ENCODE results near the gene NRCAM.

The NRCAM gene

GRCh38 chr7:108335269-108335918 lies 120.8 kb downstream of the NRCAM start:
- DNase-seq, result no peak

- no peak for DNase-seq
Observed at GRCh38 chr7:108332937-108333336, 123.3 kb downstream of the NRCAM start.

- no peak for DNase-seq
Observed at GRCh38 chr7:108331971-108332370, 124.3 kb downstream of the NRCAM start.

GRCh38 chr7:108330227-108330626 lies 126.0 kb downstream of the NRCAM start:
- DNase-seq, result no peak

- no peak for DNase-seq
Observed at GRCh38 chr7:108329514-108329913, 126.7 kb downstream of the NRCAM start.

- no peak for DNase-seq
Observed at GRCh38 chr7:108328174-108328651, 128.0 kb downstream of the NRCAM start.

- no peak for DNase-seq
Observed at GRCh38 chr7:108327353-108327752, 128.9 kb downstream of the NRCAM start.

- DNase-seq, result no peak
Observed at GRCh38 chr7:108326938-108327337, 129.3 kb downstream of the NRCAM start.

GRCh38 chr7:108324053-108325038 lies 131.9 kb downstream of the NRCAM start:
- DNase-seq, result no peak

- no peak for DNase-seq
Observed at GRCh38 chr7:108322925-108323832, 133.1 kb downstream of the NRCAM start.

- DNase-seq, result no peak
Observed at GRCh38 chr7:108322046-108322445, 134.2 kb downstream of the NRCAM start.

GRCh38 chr7:108321359-108321758 lies 134.9 kb downstream of the NRCAM start:
- DNase-seq, result no peak

GRCh38 chr7:108316708-108317107 lies 139.5 kb downstream of the NRCAM start:
- no peak for DNase-seq

- DNase-seq, result no peak
Observed at GRCh38 chr7:108314551-108314950, 141.7 kb downstream of the NRCAM start.

GRCh38 chr7:108314049-108314448 lies 142.2 kb downstream of the NRCAM start:
- DNase-seq, result no peak

- DNase-seq, result no peak
Observed at GRCh38 chr7:108313086-108313485, 143.2 kb downstream of the NRCAM start.

- DNase-seq, result no peak
Observed at GRCh38 chr7:108311446-108312168, 144.6 kb downstream of the NRCAM start.

- DNase-seq, result no peak
Observed at GRCh38 chr7:108310351-108310750, 145.9 kb downstream of the NRCAM start.

GRCh38 chr7:108308903-108309302 lies 147.3 kb downstream of the NRCAM start:
- no peak for DNase-seq

GRCh38 chr7:108308276-108308675 lies 148.0 kb downstream of the NRCAM start:
- no peak for DNase-seq

- DNase-seq, result no peak
Observed at GRCh38 chr7:108307595-108307994, 148.6 kb downstream of the NRCAM start.

GRCh38 chr7:108307194-108307593 lies 149.0 kb downstream of the NRCAM start:
- DNase-seq, result no peak
